Measurements from ENCODE around the gene RASAL1. TPM values are rescaled to one million over a fixed set of nuclear protein-coding genes. Genes with fewer than 3 reads are reported as not detected.

RASAL1 gene
- polyA plus RNA-seq, 3 donors, result not detected

DNA sequence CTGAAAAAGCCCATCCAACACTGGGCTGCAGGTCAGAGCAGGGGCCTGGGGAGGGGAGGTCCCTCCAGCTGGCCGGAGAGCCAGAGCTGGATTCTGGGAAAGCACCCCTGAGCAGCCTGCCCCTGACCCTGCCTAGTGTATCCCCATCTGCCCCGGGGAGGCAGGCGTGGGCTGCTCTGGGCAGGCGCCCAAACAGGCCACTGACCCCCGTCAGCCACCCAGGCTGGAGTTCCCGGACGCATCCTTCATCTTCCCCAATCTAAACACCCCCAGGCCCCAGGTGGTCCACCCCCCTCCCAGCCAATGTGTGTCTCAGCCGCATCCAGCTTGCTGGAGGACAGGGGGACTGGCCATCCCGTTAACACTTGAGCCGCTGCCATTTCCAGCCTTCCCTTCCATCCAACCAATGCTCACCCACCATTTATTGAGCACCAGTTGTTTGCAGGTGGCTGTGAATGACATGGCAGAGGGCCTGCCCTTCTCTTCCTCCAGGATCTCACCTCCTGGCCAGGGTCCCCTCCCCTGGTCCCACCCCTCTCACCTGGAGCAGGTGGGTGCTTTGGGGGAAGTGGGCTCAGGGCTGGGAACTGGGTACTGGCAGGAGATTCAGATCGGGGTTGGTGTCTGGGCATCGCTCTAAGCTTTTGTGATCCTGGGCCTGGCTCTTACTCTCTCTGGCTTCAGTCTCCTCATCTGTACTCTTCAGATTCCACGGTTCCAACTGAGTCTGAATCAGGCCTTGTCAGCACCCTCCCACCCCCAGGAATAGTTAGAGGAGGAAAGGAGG lies 79.8 kb downstream of the RASAL1 start:
- Histone ChIP-seq H3K79me2 (ENCODE audit: insufficient read depth, low read length) (no peaks in the 10 kb centered on the region), H3K27ac (ENCODE audit: low read depth in 1 of 2, low read length in 2 of 2) (no peak overlapping the region), H3K9ac (ENCODE audit: insufficient read depth, low read length, poor library complexity, severe bottlenecking) (no peak overlapping the region), H3K9me3 (replicated peaks in 1 of 2; ENCODE audit: control insufficient read depth in 1 of 2, insufficient read depth in 1 of 2, low read length in 2 of 2) (no peaks in the 10 kb centered on the region), H3K27me3 (ENCODE audit: control insufficient read depth in 2 of 2, insufficient read depth in 2 of 2, low read length in 2 of 2) (peaks cover 34 to 40% of the 10 kb centered on the region in 2 donors), H3K4me1 (ENCODE audit: control insufficient read depth in 1 of 2, insufficient read depth in 2 of 2, low read length in 2 of 2) (no peaks in the 10 kb centered on the region), H4K20me1 (ENCODE audit: insufficient read depth, low read length) (no peaks in the 10 kb centered on the region), H3K36me3 (replicated peaks in 1 of 2; ENCODE audit: control insufficient read depth in 1 of 2, insufficient read depth in 2 of 2, low read length in 2 of 2) (no peaks in the 10 kb centered on the region), H2AFZ (ENCODE audit: insufficient read depth, low read depth, low read length, poor library complexity, severe bottlenecking) (no peak overlapping the region), H3K4me2 (replicated peaks; ENCODE audit: extremely low read depth, low read length, poor library complexity, severe bottlenecking) (no peak overlapping the region), H3K4me3 (replicated peaks in 1 of 3; ENCODE audit: low read depth in 2 of 3, low read length in 3 of 3) (no peak overlapping the region)
- H3K27ac Mint-ChIP-seq, result no peak overlapping the region
- H3K4me3 Mint-ChIP-seq, result peak overlapping the region in 1 of 2 donors; percentile 72
- H3K4me1 Mint-ChIP-seq, result peaks cover 4% of the 10 kb centered on the region
- no peaks in the 10 kb centered on the region for H3K36me3 Mint-ChIP-seq
- TF ChIP-seq, protein P1, sequence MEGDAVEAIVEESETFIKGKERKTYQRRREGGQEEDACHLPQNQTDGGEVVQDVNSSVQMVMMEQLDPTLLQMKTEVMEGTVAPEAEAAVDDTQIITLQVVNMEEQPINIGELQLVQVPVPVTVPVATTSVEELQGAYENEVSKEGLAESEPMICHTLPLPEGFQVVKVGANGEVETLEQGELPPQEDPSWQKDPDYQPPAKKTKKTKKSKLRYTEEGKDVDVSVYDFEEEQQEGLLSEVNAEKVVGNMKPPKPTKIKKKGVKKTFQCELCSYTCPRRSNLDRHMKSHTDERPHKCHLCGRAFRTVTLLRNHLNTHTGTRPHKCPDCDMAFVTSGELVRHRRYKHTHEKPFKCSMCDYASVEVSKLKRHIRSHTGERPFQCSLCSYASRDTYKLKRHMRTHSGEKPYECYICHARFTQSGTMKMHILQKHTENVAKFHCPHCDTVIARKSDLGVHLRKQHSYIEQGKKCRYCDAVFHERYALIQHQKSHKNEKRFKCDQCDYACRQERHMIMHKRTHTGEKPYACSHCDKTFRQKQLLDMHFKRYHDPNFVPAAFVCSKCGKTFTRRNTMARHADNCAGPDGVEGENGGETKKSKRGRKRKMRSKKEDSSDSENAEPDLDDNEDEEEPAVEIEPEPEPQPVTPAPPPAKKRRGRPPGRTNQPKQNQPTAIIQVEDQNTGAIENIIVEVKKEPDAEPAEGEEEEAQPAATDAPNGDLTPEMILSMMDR (IDR thresholded peaks at IDR 0.05), result no peak
- peaks cover 28 to 56% (median 40%) of the 10 kb centered on the region in 3 donors for H3K27me3 Mint-ChIP-seq (ENCODE audit: low read depth in 3 of 3)
- no peak for DNase-seq
- WGBS (ENCODE audit: insufficient coverage), result 90% methylated on average over 10 of the region's 13 CpGs
- intact Hi-C loops (cut with micrococcal nuclease), result no loop called here
- H3K9me3 Mint-ChIP-seq, result peaks cover 0 to 4% (median 0%) of the 10 kb centered on the region in 7 donors

DNA sequence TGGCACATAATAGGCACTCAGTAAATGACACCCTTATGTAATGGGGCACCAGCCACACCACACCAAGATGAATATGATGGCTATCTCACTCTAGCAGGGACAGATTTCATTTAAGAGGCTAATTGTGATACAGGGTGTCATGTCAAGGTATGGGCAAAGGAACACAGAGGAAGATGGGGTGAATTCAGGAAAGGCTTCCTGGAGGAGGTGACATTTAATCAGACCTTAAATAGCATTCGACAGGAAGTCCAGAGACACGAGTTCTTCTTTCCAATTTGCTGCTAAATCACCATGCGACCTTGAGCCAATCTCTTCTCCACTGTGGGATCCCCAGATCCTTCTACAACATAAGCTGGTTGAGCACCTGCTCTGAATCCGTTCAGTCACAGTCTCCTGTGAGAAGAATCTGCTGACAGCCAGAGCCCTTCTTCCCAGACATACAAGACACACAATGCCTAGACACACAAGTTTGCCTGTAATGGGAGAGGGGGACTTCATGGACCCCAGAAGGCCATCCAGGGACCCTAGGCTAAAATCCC lies 80.5 kb downstream of the RASAL1 start:
- peaks cover 4% of the 10 kb centered on the region for H3K4me1 Mint-ChIP-seq
- no peaks in the 10 kb centered on the region for H4K20me1 ChIP-seq (ENCODE audit: insufficient read depth, low read length)
- H3K9me3 Mint-ChIP-seq, result peaks cover 0 to 4% (median 0%) of the 10 kb centered on the region in 7 donors
- DNase-seq, result no peak
- no peak overlapping the region for H3K9ac ChIP-seq (ENCODE audit: insufficient read depth, low read length, poor library complexity, severe bottlenecking)
- H3K27me3 Mint-ChIP-seq (ENCODE audit: low read depth in 3 of 3), result peaks cover 28 to 60% (median 42%) of the 10 kb centered on the region in 3 donors
- H3K36me3 Mint-ChIP-seq, result no peaks in the 10 kb centered on the region
- H3K4me3 ChIP-seq (replicated peaks in 1 of 3; ENCODE audit: low read depth in 2 of 3, low read length in 3 of 3), result no peak overlapping the region
- peaks cover 34 to 40% of the 10 kb centered on the region in 2 donors for H3K27me3 ChIP-seq (ENCODE audit: control insufficient read depth in 2 of 2, insufficient read depth in 2 of 2, low read length in 2 of 2)
- H3K9me3 ChIP-seq (replicated peaks in 1 of 2; ENCODE audit: control insufficient read depth in 1 of 2, insufficient read depth in 1 of 2, low read length in 2 of 2), result no peaks in the 10 kb centered on the region
- no peak overlapping the region for H3K4me2 ChIP-seq (replicated peaks; ENCODE audit: extremely low read depth, low read length, poor library complexity, severe bottlenecking)
- no peaks in the 10 kb centered on the region for H3K4me1 ChIP-seq (ENCODE audit: control insufficient read depth in 1 of 2, insufficient read depth in 2 of 2, low read length in 2 of 2)
- 72% methylated on average over 3 of the region's 4 CpGs for WGBS (ENCODE audit: insufficient coverage)
- H3K27ac Mint-ChIP-seq, result peak overlapping the region in 2 of 7 donors; percentile 0 to 76
- peak overlapping the region in 1 of 2 donors; percentile 62 for H3K4me3 Mint-ChIP-seq
- no peak overlapping the region for H3K27ac ChIP-seq (ENCODE audit: low read depth in 1 of 2, low read length in 2 of 2)
- no peaks in the 10 kb centered on the region for H3K79me2 ChIP-seq (ENCODE audit: insufficient read depth, low read length)
- H3K36me3 ChIP-seq (replicated peaks in 1 of 2; ENCODE audit: control insufficient read depth in 1 of 2, insufficient read depth in 2 of 2, low read length in 2 of 2), result no peaks in the 10 kb centered on the region
- H2AFZ ChIP-seq (ENCODE audit: insufficient read depth, low read depth, low read length, poor library complexity, severe bottlenecking), result no peak overlapping the region
- intact Hi-C loops (cut with micrococcal nuclease), result no loop called here
- TF ChIP-seq, protein P1 (IDR thresholded peaks at IDR 0.05), result no peak
